Tibial artery (tissue), 4 donors: ENCODE data around the gene CD4.
A peak's percentile ranks its signal among the peaks of the same experiment; 100 is the strongest.

Experiments
- DNase-seq, 2 donors: peaks; one replicate each; pipeline ENCODE4 v3.0.0-alpha.2; 2019
- H3K27ac ChIP-seq, 2 donors: fragments of 200-600 bp; sonication (generic) in 1 of 2; 1 replicate in 1 of 2; 2 replicates in 1 of 2; pipeline ENCODE4 v1.5.1; 2018 to 2019; ENCODE audit warnings: mild to moderate bottlenecking in 1 of 2
- H3K27me3 ChIP-seq, 2 donors: fragments of 200-600 bp; sonication (generic) in 1 of 2; one replicate each; pipeline versions ENCODE4 v1.5.1 to v1.6.0; 2016 to 2019
- H3K36me3 ChIP-seq, 3 donors: fragments of 200-600 bp; sonication (generic) in 2 of 3; one replicate each; pipeline ENCODE4 v1.5.1; 2016 to 2019; ENCODE audit warnings: mild to moderate bottlenecking in 2 of 3
- H3K4me1 ChIP-seq, 4 donors: fragments of 200-600 bp; sonication (generic) in 2 of 4; 1 replicate in 3 of 4; 2 replicates in 1 of 4; pipeline ENCODE4 v1.5.1; 2016 to 2019
- H3K4me3 ChIP-seq, 2 donors: fragments of 200-600 bp; sonication (generic) in 1 of 2; 1 replicate in 1 of 2; 2 replicates in 1 of 2; pipeline ENCODE4 v1.5.1; 2018 to 2019; ENCODE audit warnings: mild to moderate bottlenecking in 2 of 2
- H3K9me3 ChIP-seq, 3 donors: fragments of 200-600 bp; sonication (generic) in 1 of 3; one replicate each; pipeline ENCODE4 v1.5.1; 2016 to 2019
- CTCF ChIP-seq, 2 experiments: fragments of 200-600 bp in 1 of 2; fragments of 450-650 bp in 1 of 2; IDR thresholded peaks; one replicate each; pipeline ENCODE4 v1.5.1; 2017 to 2019; ENCODE audit warnings: antibody characterized with exemption in 2 of 2, mild to moderate bottlenecking in 1 of 2, moderate library complexity in 1 of 2
- intact Hi-C: fragments of 100-400 bp; cut with DNase I; formaldehyde crosslinking; loops from one replicate; pipeline ENCODE4 v1.15.0; 2023; ENCODE audit warnings: low total_unique reads

Gene CD4

GRCh38 chr12:6826734-6827436 lies 37.6 kb downstream of the CD4 start:
- Histone ChIP-seq H3K27me3 (peaks cover 0 to 32% of the 10 kb centered on the region in 2 donors), H3K9me3 (no peaks in the 10 kb centered on the region), H3K4me1 (peaks cover 0 to 46% (median 36%) of the 10 kb centered on the region in 4 donors), H3K4me3 (no peak overlapping the region), H3K36me3 (peaks cover 0 to 19% (median 4%) of the 10 kb centered on the region in 3 donors), H3K27ac (peak overlapping the region; percentile 41 to 87)
- no peak for TF ChIP-seq CTCF (IDR thresholded peaks at IDR 0.05)
- intact Hi-C loops = loop anchor here (5.0 kb wide), 1 partner anchor 75 kb away; the partner anchor contains the start of gene MLF2
- no peak for DNase-seq

- Histone ChIP-seq H3K36me3 (peaks cover 0 to 25% (median 4%) of the 10 kb centered on the region in 3 donors), H3K4me1 (peaks cover 0 to 41% (median 32%) of the 10 kb centered on the region in 4 donors), H3K27ac (peak overlapping the region; percentile 87 to 91), H3K9me3 (no peaks in the 10 kb centered on the region), H3K27me3 (peaks cover 0 to 26% of the 10 kb centered on the region in 2 donors), H3K4me3 (peak overlapping the region; percentile 64 to 89)
- no peak for TF ChIP-seq CTCF (IDR thresholded peaks at IDR 0.05)
- intact Hi-C loops = loop anchor here (5.0 kb wide), 1 partner anchor 75 kb away; the partner anchor contains the start of gene MLF2
- peak; percentile 93 to 94 for DNase-seq
Observed at GRCh38 chr12:6827437-6827911, 38.1 kb downstream of the CD4 start.

GRCh38 chr12:6827982-6828780 lies 38.9 kb downstream of the CD4 start, which contains the start of gene P3H3:
Gene P3H3, plus strand, starts transcription at chr12:6828407. Its CDS starts 34 bp downstream, at chr12:6828441.
- Histone ChIP-seq H3K4me1 (peaks cover 0 to 40% (median 32%) of the 10 kb centered on the region in 4 donors), H3K27me3 (peaks cover 0 to 19% of the 10 kb centered on the region in 2 donors), H3K9me3 (no peaks in the 10 kb centered on the region), H3K4me3 (peak within 1 kb of the TSS; percentile 64 to 89), H3K36me3 (peaks cover 0 to 32% (median 4%) of the 10 kb centered on the region in 3 donors), H3K27ac (peak within 1 kb of the TSS; percentile 87 to 91)
- no peak for TF ChIP-seq CTCF (IDR thresholded peaks at IDR 0.05)
- no peak for DNase-seq
- intact Hi-C loops = loop anchor here (5.0 kb wide), 1 partner anchor 76 kb away; the partner anchor contains the start of gene MLF2

GRCh38 chr12:6828781-6829535 lies 39.6 kb downstream of the CD4 start:
- intact Hi-C loops = loop anchor here (5.0 kb wide), 1 partner anchor 77 kb away; the partner anchor contains the start of gene MLF2
- TF ChIP-seq CTCF (IDR thresholded peaks at IDR 0.05) = no peak
- peak overlapping the region; percentile 64 to 89 for H3K4me3 ChIP-seq
- H3K36me3 ChIP-seq = peaks cover 0 to 40% (median 12%) of the 10 kb centered on the region in 3 donors
- H3K4me1 ChIP-seq = peaks cover 0 to 40% (median 32%) of the 10 kb centered on the region in 4 donors
- peaks cover 0 to 11% of the 10 kb centered on the region in 2 donors for H3K27me3 ChIP-seq
- H3K9me3 ChIP-seq = no peaks in the 10 kb centered on the region
- DNase-seq = peak in 1 of 2 donors; percentile 52
- peak overlapping the region; percentile 87 to 91 for H3K27ac ChIP-seq
